Measurements from ENCODE around the gene STAB2.

Gene STAB2

GRCh38 chr12:103583008-103583407 lies 4.1 kb upstream of the STAB2 start:
- no peak for DNase-seq

GRCh38 chr12:103586132-103586531 lies 941 bp upstream of the STAB2 start:
- DNase-seq, result no peak

- DNase-seq, result no peak
Observed at GRCh38 chr12:103588680-103589079, 1.6 kb downstream of the STAB2 start.

- DNase-seq, result no peak
Observed at GRCh38 chr12:103589517-103589916, 2.4 kb downstream of the STAB2 start.

GRCh38 chr12:103590271-103590670 lies 3.2 kb downstream of the STAB2 start:
- DNase-seq, result no peak

- DNase-seq, result no peak
Observed at GRCh38 chr12:103596981-103597380, 9.9 kb downstream of the STAB2 start.

- no peak for DNase-seq
Observed at GRCh38 chr12:103599274-103599673, 12.2 kb downstream of the STAB2 start.

GRCh38 chr12:103600967-103601728 lies 14.1 kb downstream of the STAB2 start:
- no peak for DNase-seq

- DNase-seq, result no peak
Observed at GRCh38 chr12:103620395-103620794, 33.3 kb downstream of the STAB2 start.

- DNase-seq, result no peak
Observed at GRCh38 chr12:103623716-103624115, 36.6 kb downstream of the STAB2 start.

GRCh38 chr12:103626498-103626897 lies 39.4 kb downstream of the STAB2 start:
- DNase-seq, result no peak

GRCh38 chr12:103627189-103627855 lies 40.2 kb downstream of the STAB2 start:
- no peak for DNase-seq

GRCh38 chr12:103632554-103633216 lies 45.6 kb downstream of the STAB2 start:
- DNase-seq, result peak; percentile 19

GRCh38 chr12:103634732-103635131 lies 47.7 kb downstream of the STAB2 start:
- no peak for DNase-seq

GRCh38 chr12:103635419-103635818 lies 48.3 kb downstream of the STAB2 start:
- no peak for DNase-seq

- DNase-seq, result no peak
Observed at GRCh38 chr12:103637021-103637420, 49.9 kb downstream of the STAB2 start.

- DNase-seq, result no peak
Observed at GRCh38 chr12:103637429-103637828, 50.4 kb downstream of the STAB2 start.

GRCh38 chr12:103639983-103640382 lies 52.9 kb downstream of the STAB2 start:
- DNase-seq, result no peak

GRCh38 chr12:103640410-103640809 lies 53.3 kb downstream of the STAB2 start:
- DNase-seq, result no peak

- DNase-seq, result no peak
Observed at GRCh38 chr12:103640831-103641230, 53.8 kb downstream of the STAB2 start.

- DNase-seq, result no peak
Observed at GRCh38 chr12:103642240-103642864, 55.3 kb downstream of the STAB2 start.

- no peak for DNase-seq
Observed at GRCh38 chr12:103645202-103645601, 58.1 kb downstream of the STAB2 start.

GRCh38 chr12:103647267-103647666 lies 60.2 kb downstream of the STAB2 start:
- no peak for DNase-seq

- no peak for DNase-seq
Observed at GRCh38 chr12:103652808-103653207, 65.7 kb downstream of the STAB2 start.

All from activated CD4-positive, alpha-beta T cell treated with anti-CD3 and anti-CD28 coated beads, Interleukin-2, amount 50 U/mL, for 1 hour (primary cell).